HG02610 (cell line): ENCODE measurements around the gene PDCL2.
"Not testable (repeated sequence)": the region's sequence is repeated elsewhere in the genome, so short reads cannot be mapped to it uniquely, and the experiment has no call there.

Experiments used
- ATAC-seq: cut with Tn5 transposase; IDR thresholded peaks from one replicate; pipeline ENCODE4 v1.9.1; 2021; ENCODE audit warnings: mild to moderate bottlenecking, moderate library complexity; ENCODE audit not compliant: unreplicated experiment

PDCL2 gene

GRCh38 chr4:55592014-55592413 is at the start of gene PDCL2:
Gene PDCL2 (minus strand): TSS chr4:55592245. CDS start chr4:55592109, 136 bp downstream.
- no peak for ATAC-seq

- no peak for ATAC-seq
These were observed 45.3 kb upstream of the PDCL2 start for GRCh38 chr4:55637272-55637820.

- ATAC-seq = no peak
These were observed 44.6 kb upstream of the PDCL2 start for GRCh38 chr4:55636656-55636999.

GRCh38 chr4:55635741-55636655 is 44.0 kb upstream of the PDCL2 start, which contains the start of gene NMU:
Gene NMU (minus strand): TSS chr4:55636298. CDS start chr4:55636192, 106 bp downstream.
- ATAC-seq = peak; percentile 53

GRCh38 chr4:55635282-55635681 is 43.2 kb upstream of the PDCL2 start:
- no peak for ATAC-seq

- ATAC-seq = no peak
These were observed 42.5 kb upstream of the PDCL2 start for GRCh38 chr4:55634417-55635128.

- ATAC-seq = no peak
These were observed 41.9 kb upstream of the PDCL2 start for GRCh38 chr4:55633903-55634302.

GRCh38 chr4:55625835-55626234 is 33.8 kb upstream of the PDCL2 start:
- ATAC-seq = no peak

GRCh38 chr4:55624063-55624462 is 32.0 kb upstream of the PDCL2 start:
- ATAC-seq = not testable (repeated sequence)

GRCh38 chr4:55618546-55619143 is 26.6 kb upstream of the PDCL2 start:
- ATAC-seq = no peak

GRCh38 chr4:55617587-55618197 is 25.6 kb upstream of the PDCL2 start:
- peak; percentile 99 for ATAC-seq

- no peak for ATAC-seq
These were observed 23.0 kb upstream of the PDCL2 start for GRCh38 chr4:55615008-55615407.

GRCh38 chr4:55613621-55614020 is 21.6 kb upstream of the PDCL2 start:
- ATAC-seq = no peak

- ATAC-seq = no peak
These were observed 20.3 kb upstream of the PDCL2 start for GRCh38 chr4:55612341-55612740.

- ATAC-seq = no peak
These were observed 19.5 kb upstream of the PDCL2 start for GRCh38 chr4:55611358-55612059.

- ATAC-seq = no peak
These were observed 18.3 kb upstream of the PDCL2 start for GRCh38 chr4:55610381-55610780.

- no peak for ATAC-seq
These were observed 17.4 kb upstream of the PDCL2 start for GRCh38 chr4:55609393-55609866.

GRCh38 chr4:55608591-55608990 is 16.5 kb upstream of the PDCL2 start:
- ATAC-seq = no peak

GRCh38 chr4:55604996-55605395 is 13.0 kb upstream of the PDCL2 start:
- ATAC-seq = no peak

GRCh38 chr4:55600640-55601039 is 8.6 kb upstream of the PDCL2 start:
- ATAC-seq = no peak
